Fibroblast of mammary gland (primary cell): ENCODE data around the gene RUNDC3A.
"Not testable (repeated sequence)": the region's sequence is repeated elsewhere in the genome, so short reads cannot be mapped to it uniquely, and the experiment has no call there.

Experiments
- DNase-seq: peaks from one replicate; pipeline ENCODE4 v3.0.0-alpha.2; 2010; ENCODE audit warnings: low read depth
- H3K4me3 ChIP-seq: 2 replicates; pipeline ENCODE4 v1.5.1; 2011; ENCODE audit warnings: low read depth, mild to moderate bottlenecking, low read length, moderate library complexity; ENCODE audit not compliant: control insufficient read depth
- TF ChIP-seq, protein P1 (sequence below): conservative IDR thresholded peaks from 2 replicates; pipeline ENCODE4 v1.5.1; 2011; ENCODE audit warnings: low read depth, low read length, inconsistent platforms; ENCODE audit not compliant: control insufficient read depth, insufficient read depth

The RUNDC3A gene

DNA sequence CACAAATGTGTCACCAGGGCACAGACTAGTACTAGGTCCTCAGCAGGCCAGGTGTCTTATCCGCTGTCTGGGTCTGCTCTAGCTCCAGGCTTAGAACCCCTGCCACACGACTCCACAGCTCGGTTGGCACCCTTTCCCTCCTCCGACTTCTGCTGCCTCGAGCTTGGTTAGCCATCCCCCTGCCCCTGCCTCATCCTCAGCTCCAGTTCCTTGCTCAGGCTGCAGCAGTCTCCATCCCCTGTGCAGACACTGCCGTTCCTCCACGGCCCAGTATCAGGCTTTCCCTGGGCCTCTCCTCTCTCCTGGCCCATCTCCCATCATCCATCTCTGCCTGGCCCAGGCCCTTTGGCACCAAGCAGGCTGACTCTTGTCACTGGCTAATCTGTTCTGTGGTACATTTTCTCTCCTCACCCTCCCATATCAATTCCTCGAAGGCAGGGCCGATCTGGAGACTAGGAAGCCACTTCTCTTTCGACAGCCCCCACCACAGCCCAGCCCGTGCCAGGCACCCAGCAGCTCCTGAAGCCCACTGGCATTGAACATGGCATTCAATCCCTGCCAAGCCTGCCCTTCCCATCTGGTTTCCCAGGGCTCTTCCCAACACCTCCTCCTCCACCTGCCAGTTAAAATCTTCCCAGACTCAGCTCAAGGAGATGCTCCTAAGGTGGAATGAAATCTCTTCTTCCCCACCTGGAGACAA, 35.3 kb downstream of the RUNDC3A start:
- no peak overlapping the region for H3K4me3 ChIP-seq
- TF ChIP-seq, protein P1, sequence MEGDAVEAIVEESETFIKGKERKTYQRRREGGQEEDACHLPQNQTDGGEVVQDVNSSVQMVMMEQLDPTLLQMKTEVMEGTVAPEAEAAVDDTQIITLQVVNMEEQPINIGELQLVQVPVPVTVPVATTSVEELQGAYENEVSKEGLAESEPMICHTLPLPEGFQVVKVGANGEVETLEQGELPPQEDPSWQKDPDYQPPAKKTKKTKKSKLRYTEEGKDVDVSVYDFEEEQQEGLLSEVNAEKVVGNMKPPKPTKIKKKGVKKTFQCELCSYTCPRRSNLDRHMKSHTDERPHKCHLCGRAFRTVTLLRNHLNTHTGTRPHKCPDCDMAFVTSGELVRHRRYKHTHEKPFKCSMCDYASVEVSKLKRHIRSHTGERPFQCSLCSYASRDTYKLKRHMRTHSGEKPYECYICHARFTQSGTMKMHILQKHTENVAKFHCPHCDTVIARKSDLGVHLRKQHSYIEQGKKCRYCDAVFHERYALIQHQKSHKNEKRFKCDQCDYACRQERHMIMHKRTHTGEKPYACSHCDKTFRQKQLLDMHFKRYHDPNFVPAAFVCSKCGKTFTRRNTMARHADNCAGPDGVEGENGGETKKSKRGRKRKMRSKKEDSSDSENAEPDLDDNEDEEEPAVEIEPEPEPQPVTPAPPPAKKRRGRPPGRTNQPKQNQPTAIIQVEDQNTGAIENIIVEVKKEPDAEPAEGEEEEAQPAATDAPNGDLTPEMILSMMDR, result no peak
- no peak for DNase-seq

DNA sequence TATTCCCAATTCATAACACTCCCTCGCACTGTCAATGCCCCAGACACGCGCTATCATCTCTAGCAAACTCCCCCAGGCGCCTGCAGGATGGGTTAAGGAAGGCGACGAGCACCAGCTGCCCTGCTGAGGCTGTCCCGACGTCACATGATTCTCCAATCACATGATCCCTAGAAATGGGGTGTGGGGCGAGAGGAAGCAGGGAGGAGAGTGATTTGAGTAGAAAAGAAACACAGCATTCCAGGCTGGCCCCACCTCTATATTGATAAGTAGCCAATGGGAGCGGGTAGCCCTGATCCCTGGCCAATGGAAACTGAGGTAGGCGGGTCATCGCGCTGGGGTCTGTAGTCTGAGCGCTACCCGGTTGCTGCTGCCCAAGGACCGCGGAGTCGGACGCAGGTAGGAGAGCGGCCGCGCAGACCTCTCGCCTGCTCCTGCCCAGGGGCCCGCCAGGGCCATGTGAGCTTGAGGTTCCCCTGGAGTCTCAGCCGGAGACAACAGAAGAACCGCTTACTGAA, 36.6 kb downstream of the RUNDC3A start, which contains the start of gene GRN:
TSS of gene GRN (plus strand) at position 364 of the 515 bp plus-strand sequence. CDS start 3,863 bp downstream, outside the sequence.
- TF ChIP-seq, protein P1, result no peak
- peak; percentile 99 for DNase-seq
- peak within 1 kb of the TSS; percentile 77 for H3K4me3 ChIP-seq

DNA sequence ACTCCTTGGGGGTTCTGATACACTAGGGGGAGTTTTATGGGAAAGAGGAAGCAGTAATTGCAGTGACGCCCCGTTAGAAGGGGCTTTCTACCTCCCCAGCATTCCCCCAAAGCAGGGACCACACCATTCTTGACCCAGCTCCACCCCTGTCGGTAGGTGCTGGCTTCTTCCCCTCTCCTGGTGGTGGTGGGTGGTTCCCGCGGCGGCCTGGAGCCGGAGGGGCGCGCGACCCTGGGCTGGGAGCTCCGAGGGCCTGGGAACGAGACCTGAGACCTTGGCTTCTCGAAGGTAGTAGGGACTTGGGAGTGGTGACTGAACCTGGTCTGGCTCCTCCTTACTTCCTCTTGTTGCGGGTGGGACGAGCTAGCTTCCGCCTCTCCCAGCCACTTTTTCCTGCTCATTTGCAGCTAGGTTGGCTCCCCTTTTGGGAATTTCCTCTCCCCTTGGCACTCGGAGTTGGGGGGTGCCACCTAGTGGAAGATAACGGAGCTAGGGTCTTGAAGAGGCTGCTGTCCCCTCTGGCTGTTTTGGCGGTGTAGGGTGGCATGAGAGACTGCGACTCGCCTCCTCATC, 37.1 kb downstream of the RUNDC3A start:
- H3K4me3 ChIP-seq, result peak overlapping the region; percentile 77
- TF ChIP-seq, protein P1, result peak; percentile 41
- DNase-seq, result peak; percentile 61

DNA sequence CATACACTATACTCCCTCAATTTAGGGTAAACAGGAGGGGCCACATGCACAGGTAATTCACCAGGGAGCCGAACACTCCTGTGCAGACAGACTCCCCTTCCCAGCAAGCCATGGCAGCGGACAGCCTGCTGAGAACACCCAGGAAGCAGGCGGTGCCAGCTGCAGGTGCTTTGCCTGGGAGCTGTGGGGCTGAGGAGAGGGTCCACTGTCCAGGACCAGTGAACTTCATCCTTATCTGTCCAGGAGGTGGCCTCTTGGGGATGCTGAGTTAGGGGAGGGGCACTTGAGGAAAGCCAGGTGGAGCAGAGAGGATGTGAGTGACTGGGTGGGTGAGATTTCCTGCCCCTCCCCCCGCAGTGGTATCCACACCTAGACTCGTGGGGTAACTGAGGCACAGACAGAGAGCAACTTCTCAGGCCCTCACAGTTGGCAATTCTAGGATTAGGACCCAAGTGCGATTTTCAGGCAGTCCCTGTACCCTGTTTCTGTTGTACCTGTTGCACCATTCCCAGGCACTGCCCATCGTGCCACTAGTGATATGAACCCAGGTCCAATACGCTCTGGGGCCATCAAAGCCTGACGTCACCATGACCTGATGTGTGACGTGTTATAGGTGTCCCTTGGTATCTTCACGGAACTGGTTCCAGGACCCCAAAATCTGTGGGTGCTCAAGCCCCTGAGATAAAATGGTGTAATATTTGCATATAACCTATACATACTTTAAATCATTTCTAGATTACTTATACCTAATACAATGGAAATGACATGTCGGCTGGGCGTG, 37.9 kb downstream of the RUNDC3A start:
- TF ChIP-seq, protein P1, result no peak
- no peak for DNase-seq
- H3K4me3 ChIP-seq, result peak overlapping the region; percentile 77

DNA sequence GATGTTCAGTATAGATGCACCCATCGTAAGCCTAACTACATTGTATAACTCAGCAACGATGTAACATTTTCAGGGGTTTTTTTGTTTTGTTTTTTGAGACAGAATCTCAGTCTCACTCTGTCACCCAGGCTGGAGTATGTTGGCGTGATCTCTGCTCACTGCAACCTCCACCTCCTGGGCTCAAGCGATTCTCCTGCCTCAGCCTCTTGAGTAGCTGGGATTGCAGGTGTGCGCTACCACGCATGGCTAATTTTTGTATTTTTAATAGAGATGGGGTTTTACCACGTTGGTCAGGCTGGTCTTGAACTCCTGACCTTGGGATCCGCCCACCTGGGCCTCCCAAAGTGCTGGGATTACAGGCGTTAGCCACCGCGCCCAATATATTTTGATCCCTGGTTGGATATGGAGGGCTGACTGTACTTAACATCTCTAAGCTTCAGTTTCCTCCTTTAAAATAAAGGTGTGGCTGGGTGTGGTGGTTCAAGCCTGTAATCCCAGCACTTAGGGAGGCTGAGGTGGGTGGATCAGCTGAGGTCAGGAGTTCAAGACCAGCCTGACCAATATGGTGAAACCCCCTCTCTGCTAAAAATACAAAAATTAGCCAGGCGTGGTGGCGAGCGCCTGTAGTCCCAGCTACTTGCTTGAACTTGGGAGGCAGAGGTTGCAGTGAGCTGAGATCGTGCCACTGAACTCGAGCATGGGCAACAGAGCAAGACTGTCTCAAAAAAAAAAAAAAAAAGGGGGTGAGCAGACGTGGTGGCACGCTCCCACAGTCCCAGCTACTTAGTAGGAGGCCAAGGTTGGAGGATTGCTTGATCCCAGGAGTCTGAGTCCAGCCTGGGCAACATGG, 39.0 kb downstream of the RUNDC3A start:
- not testable (repeated sequence) for H3K4me3 ChIP-seq, DNase-seq

DNA sequence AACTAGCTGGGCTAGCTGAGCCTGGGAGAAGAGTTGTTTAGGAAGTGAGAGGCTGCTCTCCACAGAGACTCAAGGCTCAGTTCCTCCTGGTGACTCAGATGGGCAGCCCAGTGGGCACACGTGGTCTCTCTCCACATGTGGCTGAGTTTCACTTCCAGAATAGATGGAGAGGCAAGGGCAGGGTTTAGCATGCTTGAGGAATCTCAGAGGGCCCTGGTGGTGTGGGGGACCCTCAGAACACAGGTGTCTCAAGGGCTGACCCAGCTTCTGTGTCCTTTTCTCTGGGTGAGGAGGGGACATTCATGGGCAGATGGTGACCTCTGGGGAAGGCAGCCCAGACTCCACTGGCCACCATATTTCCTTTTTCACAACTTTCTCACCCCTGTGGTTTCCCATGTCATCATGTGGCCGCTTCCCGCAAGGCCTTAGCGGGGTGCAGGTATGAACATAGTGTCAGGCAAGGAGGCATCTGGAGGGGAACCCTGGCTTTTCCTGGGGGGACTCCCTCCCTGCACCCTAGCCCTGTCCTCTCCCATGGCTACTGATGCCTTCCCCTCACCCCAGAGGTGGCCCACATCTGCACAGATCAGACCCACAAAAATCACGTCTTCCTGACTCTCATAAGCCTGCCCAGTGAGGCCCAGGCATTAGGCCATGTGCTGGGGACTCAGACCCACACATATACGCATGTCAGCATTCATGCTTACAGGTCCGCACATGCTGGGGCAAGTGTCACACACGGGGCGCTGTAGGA, 40.0 kb downstream of the RUNDC3A start:
- peak; percentile 62 for DNase-seq
- TF ChIP-seq, protein P1, result no peak
- no peak overlapping the region for H3K4me3 ChIP-seq
